Vagina (tissue), 2 donors: ENCODE results near the gene BRD3. TPM values are rescaled to one million over a fixed set of nuclear protein-coding genes. Genes with fewer than 3 reads are reported as not detected.

Experiments used
- DNase-seq, 2 donors: peaks; one replicate each; pipeline ENCODE4 v3.0.0-alpha.2; 2017; ENCODE audit errors: extremely low spot score in 2 of 2
- H3K27ac ChIP-seq: fragments of 200-600 bp; sonication (generic); one replicate; pipeline ENCODE4 v1.5.1; 2019
- H3K27me3 ChIP-seq: fragments of 200-600 bp; sonication (generic); one replicate; pipeline ENCODE4 v1.5.1; 2019
- H3K36me3 ChIP-seq, 2 donors: fragments of 200-600 bp; sonication (generic); one replicate each; pipeline ENCODE4 v1.5.1; 2017 to 2019
- H3K4me1 ChIP-seq: fragments of 200-600 bp; sonication (generic); one replicate; pipeline ENCODE4 v1.5.1; 2019
- H3K4me3 ChIP-seq, 2 donors: fragments of 200-600 bp; sonication (generic); 1 replicate in 1 of 2; 2 replicates in 1 of 2; pipeline ENCODE4 v1.5.1; 2016 to 2019
- H3K9me3 ChIP-seq: fragments of 200-600 bp; sonication (generic); one replicate; pipeline ENCODE4 v1.5.1; 2019
- POLR2A ChIP-seq, 2 donors: fragments of 450-650 bp; IDR thresholded peaks; one replicate each; pipeline ENCODE4 v1.6.1; 2017; ENCODE audit warnings: antibody characterized with exemption in 2 of 2, mild to moderate bottlenecking in 2 of 2, moderate library complexity in 2 of 2
- POLR2AphosphoS5 ChIP-seq, 2 donors: sonication (generic); formaldehyde crosslinking; IDR thresholded peaks; one replicate each; pipeline ENCODE4 v1.9.0; 2017; ENCODE audit warnings: antibody characterized with exemption in 2 of 2, mild to moderate bottlenecking in 2 of 2, low read depth in 1 of 2; ENCODE audit not compliant: insufficient read depth in 1 of 2
- intact Hi-C: fragments of 100-400 bp; cut with DNase I; formaldehyde crosslinking; loops from one replicate; pipeline ENCODE4 v1.15.1; 2023
- total RNA-seq: library from RNA; depleted of rRNA; stranded (reverse); fragments of >200 nt; gene quantifications from one replicate; pipeline ENCODE4 v1.2.3, GENCODE V29; 2016
- TF ChIP-seq, protein P1 (sequence below), 3 experiments: fragments of 450-650 bp in 2 of 3; fragments of 200-600 bp in 1 of 3; sonication (generic) in 1 of 3; IDR thresholded peaks; one replicate each; pipeline ENCODE4 v1.5.1; 2017 to 2019; ENCODE audit warnings: antibody characterized with exemption in 3 of 3, mild to moderate bottlenecking in 2 of 3, moderate library complexity in 2 of 3

Gene BRD3
- total RNA-seq, 1 donor from 2014 or later: 20.4 TPM

DNA sequence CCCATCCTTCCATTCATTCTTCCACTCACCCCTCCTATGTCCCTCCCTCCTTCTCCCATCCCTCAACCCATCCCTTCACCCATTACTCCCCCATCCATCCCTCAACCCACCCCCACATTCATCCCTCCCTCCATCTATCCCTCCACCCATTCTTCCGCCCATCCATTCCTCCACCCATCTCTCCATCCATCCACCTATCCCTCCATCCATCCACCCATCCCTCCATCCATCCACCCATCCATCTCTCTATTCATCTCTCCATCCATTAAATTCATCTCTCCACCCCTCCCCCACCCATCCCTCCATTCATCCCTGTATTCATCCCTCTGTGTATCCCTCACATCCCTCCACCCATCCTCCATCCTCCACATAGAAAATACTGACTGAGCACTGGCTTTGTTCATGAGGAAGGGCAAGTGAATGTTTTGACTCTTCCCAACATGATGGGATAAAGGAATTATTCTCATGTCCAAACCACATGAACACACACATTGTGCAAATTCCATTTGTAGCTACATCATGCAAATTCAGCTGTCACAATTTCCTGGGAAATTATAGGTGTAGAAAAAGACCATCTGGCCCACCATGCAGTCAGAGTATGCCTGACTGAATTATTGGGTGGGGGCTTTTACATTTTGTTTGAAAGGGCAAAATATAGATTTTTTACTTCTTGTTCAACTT, 68.8 kb downstream of the BRD3 start:
- DNase-seq: no peak
- Histone ChIP-seq H3K27me3 (no peaks in the 10 kb centered on the region), H3K4me3 (no peak overlapping the region), H3K36me3 (no peaks in the 10 kb centered on the region), H3K4me1 (peaks cover 5% of the 10 kb centered on the region), H3K9me3 (no peaks in the 10 kb centered on the region), H3K27ac (no peak overlapping the region)
- TF ChIP-seq POLR2AphosphoS5 (IDR thresholded peaks at IDR 0.05; ENCODE audit: insufficient read depth in 1 of 2, low read depth in 1 of 2) (no peak), POLR2A (IDR thresholded peaks at IDR 0.05) (no peak)
- TF ChIP-seq, protein P1, sequence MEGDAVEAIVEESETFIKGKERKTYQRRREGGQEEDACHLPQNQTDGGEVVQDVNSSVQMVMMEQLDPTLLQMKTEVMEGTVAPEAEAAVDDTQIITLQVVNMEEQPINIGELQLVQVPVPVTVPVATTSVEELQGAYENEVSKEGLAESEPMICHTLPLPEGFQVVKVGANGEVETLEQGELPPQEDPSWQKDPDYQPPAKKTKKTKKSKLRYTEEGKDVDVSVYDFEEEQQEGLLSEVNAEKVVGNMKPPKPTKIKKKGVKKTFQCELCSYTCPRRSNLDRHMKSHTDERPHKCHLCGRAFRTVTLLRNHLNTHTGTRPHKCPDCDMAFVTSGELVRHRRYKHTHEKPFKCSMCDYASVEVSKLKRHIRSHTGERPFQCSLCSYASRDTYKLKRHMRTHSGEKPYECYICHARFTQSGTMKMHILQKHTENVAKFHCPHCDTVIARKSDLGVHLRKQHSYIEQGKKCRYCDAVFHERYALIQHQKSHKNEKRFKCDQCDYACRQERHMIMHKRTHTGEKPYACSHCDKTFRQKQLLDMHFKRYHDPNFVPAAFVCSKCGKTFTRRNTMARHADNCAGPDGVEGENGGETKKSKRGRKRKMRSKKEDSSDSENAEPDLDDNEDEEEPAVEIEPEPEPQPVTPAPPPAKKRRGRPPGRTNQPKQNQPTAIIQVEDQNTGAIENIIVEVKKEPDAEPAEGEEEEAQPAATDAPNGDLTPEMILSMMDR (IDR thresholded peaks at IDR 0.05): no peak
- intact Hi-C loops: no loop called here

DNA sequence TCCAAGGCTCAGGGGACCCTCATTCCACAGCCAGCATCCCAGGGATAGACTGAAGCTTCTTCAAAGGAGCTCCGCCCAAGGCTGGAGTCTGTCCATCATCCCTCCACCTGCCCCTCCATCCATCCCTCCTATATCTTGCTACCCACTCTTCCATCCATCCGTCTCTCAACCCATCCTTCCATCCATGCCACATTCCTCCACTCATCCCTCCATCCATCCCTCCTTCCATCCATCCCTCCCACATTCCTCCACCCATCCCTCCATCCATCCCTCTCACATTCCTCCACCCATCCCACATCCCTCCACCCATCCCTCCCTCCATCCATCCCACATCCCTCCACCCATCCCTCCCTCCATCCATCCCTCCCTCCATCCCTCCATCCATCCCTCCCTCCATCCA, 70.2 kb downstream of the BRD3 start:
- Histone ChIP-seq H3K27ac (no peak overlapping the region), H3K27me3 (no peaks in the 10 kb centered on the region), H3K36me3 (no peaks in the 10 kb centered on the region), H3K4me1 (peaks cover 11% of the 10 kb centered on the region), H3K4me3 (no peak overlapping the region), H3K9me3 (no peaks in the 10 kb centered on the region)
- intact Hi-C loops: no loop called here
- DNase-seq: no peak
- TF ChIP-seq, protein P1 (IDR thresholded peaks at IDR 0.05): no peak
- TF ChIP-seq POLR2AphosphoS5 (IDR thresholded peaks at IDR 0.05; ENCODE audit: insufficient read depth in 1 of 2, low read depth in 1 of 2): no peak

DNA sequence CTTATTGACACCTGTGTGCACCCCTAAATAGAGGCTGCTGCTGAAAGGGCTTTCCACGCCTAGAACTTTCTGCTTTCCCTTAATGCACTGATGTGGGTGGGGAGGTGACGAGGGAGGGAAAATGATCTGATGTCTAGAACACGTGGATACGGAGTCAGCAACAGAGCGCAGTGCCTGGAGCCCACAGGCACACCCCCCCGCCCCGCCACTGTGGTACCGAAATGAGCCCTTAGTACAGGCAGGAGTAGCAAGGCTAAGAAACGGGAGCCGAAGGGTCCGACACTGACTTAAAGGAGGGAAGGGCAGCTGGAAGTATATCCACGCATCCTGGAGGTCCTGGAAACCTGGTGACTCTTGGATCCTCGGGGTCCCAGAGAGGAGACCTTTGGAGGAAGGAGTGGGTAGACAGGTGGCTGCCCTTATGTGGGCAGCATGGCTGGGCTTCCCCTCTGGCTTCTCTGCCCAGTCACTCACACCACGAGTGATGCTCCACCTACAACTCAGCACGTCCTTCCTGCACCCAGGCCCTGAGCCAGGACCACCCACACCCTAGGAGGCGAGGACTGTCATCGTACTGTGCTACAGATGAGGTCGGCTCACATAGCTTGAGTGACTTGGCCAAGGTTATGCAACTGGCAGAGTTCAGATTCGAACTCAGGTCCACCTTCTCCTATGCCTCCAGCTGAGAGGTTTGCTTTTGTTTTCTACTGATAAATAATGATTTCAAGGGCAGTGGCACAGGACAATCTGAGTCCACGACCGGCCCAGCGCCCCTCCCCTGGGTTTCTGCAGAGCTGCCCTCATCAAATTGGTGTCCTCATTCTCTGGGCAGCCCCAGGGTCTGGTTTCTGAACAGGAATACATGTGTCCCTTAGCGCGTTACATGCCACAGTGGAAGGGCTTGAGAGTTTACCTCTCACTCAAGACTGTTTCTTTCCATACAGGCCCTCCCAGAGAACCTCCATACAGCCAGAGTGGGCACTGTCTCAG, 71.0 kb downstream of the BRD3 start:
- intact Hi-C loops: no loop called here
- TF ChIP-seq, protein P1 (IDR thresholded peaks at IDR 0.05): no peak
- no peak for TF ChIP-seq POLR2AphosphoS5 (IDR thresholded peaks at IDR 0.05; ENCODE audit: insufficient read depth in 1 of 2, low read depth in 1 of 2)
- no peak for TF ChIP-seq POLR2A (IDR thresholded peaks at IDR 0.05)

DNA sequence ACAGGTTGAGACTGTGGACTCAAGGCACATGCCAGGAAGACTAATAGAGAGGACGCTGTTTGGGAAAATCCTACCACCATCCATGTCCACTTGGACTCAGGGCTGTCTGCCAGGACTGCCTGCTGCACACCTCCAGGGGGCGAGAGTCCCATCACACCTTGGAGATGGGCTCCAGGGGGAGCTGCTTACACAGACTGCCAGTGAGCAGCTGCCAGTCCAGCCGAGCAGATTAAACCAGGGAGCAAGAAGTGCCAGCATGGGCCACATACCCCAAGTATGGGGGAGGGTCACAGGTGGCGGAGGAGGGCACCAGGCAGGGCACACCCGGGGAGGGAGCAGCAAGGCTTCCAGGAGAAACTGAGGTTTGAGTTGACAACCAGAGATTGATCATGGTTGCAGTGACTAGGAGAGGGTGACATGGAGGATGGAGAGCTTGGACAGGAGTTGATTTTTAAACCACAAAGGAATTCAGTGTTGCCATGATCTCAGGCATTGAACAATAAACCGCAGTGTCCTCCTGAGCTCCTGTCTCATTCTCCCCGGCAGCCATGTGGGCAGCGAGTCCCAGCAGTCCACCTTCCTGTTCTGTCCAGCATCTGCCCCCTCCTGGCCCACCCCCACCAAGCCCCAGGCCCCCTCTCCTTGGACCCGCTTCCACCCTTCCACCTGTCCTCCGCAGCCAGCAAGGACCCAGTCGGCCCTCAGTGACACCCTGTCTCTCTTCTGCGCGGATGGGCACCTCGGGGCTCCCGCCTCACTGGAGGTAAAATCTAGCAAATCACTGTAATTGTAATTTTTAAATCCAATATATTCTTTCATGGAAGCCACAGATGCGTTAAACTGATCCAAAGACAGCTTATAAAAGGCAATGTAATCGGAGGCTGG, 72.6 kb downstream of the BRD3 start:
- intact Hi-C loops: no loop called here
- H3K27me3 ChIP-seq: no peaks in the 10 kb centered on the region

More for the DNA sequence above, 71.0 kb downstream of the BRD3 start:
- H3K9me3 ChIP-seq: no peaks in the 10 kb centered on the region
- no peak overlapping the region for H3K27ac ChIP-seq
- H3K36me3 ChIP-seq: no peaks in the 10 kb centered on the region
- no peaks in the 10 kb centered on the region for H3K27me3 ChIP-seq
- H3K4me3 ChIP-seq: no peak overlapping the region
- H3K4me1 ChIP-seq: peaks cover 11% of the 10 kb centered on the region
- DNase-seq: no peak

More for the DNA sequence above, 72.6 kb downstream of the BRD3 start:
- no peak overlapping the region for H3K27ac ChIP-seq
- TF ChIP-seq POLR2A (IDR thresholded peaks at IDR 0.05) (no peak), POLR2AphosphoS5 (IDR thresholded peaks at IDR 0.05; ENCODE audit: insufficient read depth in 1 of 2, low read depth in 1 of 2) (no peak)
- TF ChIP-seq, protein P1 (IDR thresholded peaks at IDR 0.05): no peak
- H3K36me3 ChIP-seq: no peaks in the 10 kb centered on the region
- H3K4me3 ChIP-seq: no peak overlapping the region
- no peak for DNase-seq
- peaks cover 21% of the 10 kb centered on the region for H3K4me1 ChIP-seq
- H3K9me3 ChIP-seq: no peaks in the 10 kb centered on the region
